Measurements from ENCODE around the gene PNLDC1.

DNA sequence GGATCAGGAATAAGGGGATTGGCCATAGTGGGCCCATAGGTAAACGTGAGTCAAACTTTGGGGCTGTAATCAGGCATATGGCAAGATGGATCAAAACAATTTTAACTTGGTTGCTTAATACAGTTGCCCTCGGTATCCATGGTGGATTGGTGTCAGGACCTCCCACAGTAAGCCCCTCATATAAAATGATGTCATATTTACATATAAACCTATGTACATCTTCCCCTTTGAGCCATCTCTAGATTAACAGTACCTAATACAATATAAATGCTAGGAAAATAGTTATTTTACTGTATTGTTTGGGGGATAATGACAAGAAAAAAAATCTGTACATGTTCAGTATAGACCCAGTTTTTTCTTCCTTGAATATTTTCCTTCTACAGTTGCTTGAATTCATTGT lies 45.7 kb upstream of the PNLDC1 start:
- TF ChIP-seq, protein P1, sequence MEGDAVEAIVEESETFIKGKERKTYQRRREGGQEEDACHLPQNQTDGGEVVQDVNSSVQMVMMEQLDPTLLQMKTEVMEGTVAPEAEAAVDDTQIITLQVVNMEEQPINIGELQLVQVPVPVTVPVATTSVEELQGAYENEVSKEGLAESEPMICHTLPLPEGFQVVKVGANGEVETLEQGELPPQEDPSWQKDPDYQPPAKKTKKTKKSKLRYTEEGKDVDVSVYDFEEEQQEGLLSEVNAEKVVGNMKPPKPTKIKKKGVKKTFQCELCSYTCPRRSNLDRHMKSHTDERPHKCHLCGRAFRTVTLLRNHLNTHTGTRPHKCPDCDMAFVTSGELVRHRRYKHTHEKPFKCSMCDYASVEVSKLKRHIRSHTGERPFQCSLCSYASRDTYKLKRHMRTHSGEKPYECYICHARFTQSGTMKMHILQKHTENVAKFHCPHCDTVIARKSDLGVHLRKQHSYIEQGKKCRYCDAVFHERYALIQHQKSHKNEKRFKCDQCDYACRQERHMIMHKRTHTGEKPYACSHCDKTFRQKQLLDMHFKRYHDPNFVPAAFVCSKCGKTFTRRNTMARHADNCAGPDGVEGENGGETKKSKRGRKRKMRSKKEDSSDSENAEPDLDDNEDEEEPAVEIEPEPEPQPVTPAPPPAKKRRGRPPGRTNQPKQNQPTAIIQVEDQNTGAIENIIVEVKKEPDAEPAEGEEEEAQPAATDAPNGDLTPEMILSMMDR (IDR thresholded peaks at IDR 0.05; ENCODE audit: low read length): no peak
- TF ChIP-seq EZH2 (optimal IDR thresholded peaks at IDR 0.05; ENCODE audit: low read depth, low read length): no peak

Measured in MM.1S (cell line).